Pons (tissue), 1 donor: ENCODE results near the gene RPA3.

ENCODE experiments used
- DNase-seq: peaks from one replicate; pipeline ENCODE4 v3.0.0-alpha.2; 2016; ENCODE audit warnings: low spot score

Gene RPA3

GRCh38 chr7:7653593-7654187 lies 64.7 kb downstream of the RPA3 start:
- no peak for DNase-seq

- no peak for DNase-seq
These were observed 65.4 kb downstream of the RPA3 start for GRCh38 chr7:7652798-7653540.

GRCh38 chr7:7651479-7651878 lies 66.9 kb downstream of the RPA3 start:
- no peak for DNase-seq

- no peak for DNase-seq
These were observed 67.7 kb downstream of the RPA3 start for GRCh38 chr7:7650682-7651206.

GRCh38 chr7:7647495-7648036 lies 70.8 kb downstream of the RPA3 start:
- DNase-seq, result no peak

GRCh38 chr7:7642081-7642480 lies 76.3 kb downstream of the RPA3 start:
- DNase-seq, result no peak

GRCh38 chr7:7641129-7641663 lies 77.2 kb downstream of the RPA3 start:
- peak; percentile 9 for DNase-seq

GRCh38 chr7:7640221-7641128 lies 77.9 kb downstream of the RPA3 start, which contains the start of gene UMAD1:
UMAD1 (plus strand) TSS chr7:7640752; CDS start chr7:7673372, 32,620 bp downstream.
- DNase-seq, result peak; percentile 100

- peak; percentile 32 for DNase-seq
These were observed 78.6 kb downstream of the RPA3 start for GRCh38 chr7:7639847-7640220.

- DNase-seq, result no peak
These were observed 79.0 kb downstream of the RPA3 start for GRCh38 chr7:7639421-7639820.

- no peak for DNase-seq
These were observed 87.6 kb downstream of the RPA3 start for GRCh38 chr7:7630626-7631329.

- DNase-seq, result no peak
These were observed 89.9 kb downstream of the RPA3 start for GRCh38 chr7:7628476-7628875.

- DNase-seq, result no peak
These were observed 97.7 kb downstream of the RPA3 start for GRCh38 chr7:7620644-7621210.

GRCh38 chr7:7620236-7620635 lies 98.2 kb downstream of the RPA3 start:
- DNase-seq, result no peak

GRCh38 chr7:7618410-7618809 lies 100.0 kb downstream of the RPA3 start:
- DNase-seq, result no peak

GRCh38 chr7:7617550-7617949 lies 100.9 kb downstream of the RPA3 start:
- no peak for DNase-seq

- no peak for DNase-seq
These were observed 104.2 kb downstream of the RPA3 start for GRCh38 chr7:7614018-7614741.

- DNase-seq, result no peak
These were observed 105.2 kb downstream of the RPA3 start for GRCh38 chr7:7613210-7613609.

GRCh38 chr7:7612519-7612918 lies 105.9 kb downstream of the RPA3 start:
- DNase-seq, result no peak

GRCh38 chr7:7609330-7609729 lies 109.1 kb downstream of the RPA3 start:
- DNase-seq, result no peak
